OCI-LY1 (cell line): ENCODE measurements around the gene ARAP3.

ENCODE experiments used
- CTCF ChIP-seq: fragments of 200-600 bp; sonication (generic), shearing (Covaris generic); IDR thresholded peaks from 2 replicates; pipeline ENCODE4 v1.5.1; 2017; ENCODE audit warnings: mild to moderate bottlenecking, antibody characterized with exemption, low read length, moderate library complexity, mixed read lengths
- EZH2 ChIP-seq: fragments of 200-600 bp; sonication (generic), shearing (Covaris generic); IDR thresholded peaks from 2 replicates; pipeline ENCODE4 v1.8.0; 2017; ENCODE audit warnings: borderline replicate concordance, mixed run types, mild to moderate bottlenecking, antibody characterized with exemption, low read length, moderate library complexity, mixed read lengths

- TF ChIP-seq CTCF, result no peak
- TF ChIP-seq EZH2, result no peak
Measured at GRCh38 chr5:141662028-141662427, 20.0 kb downstream of the ARAP3 start.
